ENCODE data around the gene MICALL2. TPM values are rescaled to one million over a fixed set of nuclear protein-coding genes. Genes with fewer than 3 reads are reported as not detected.

MICALL2 gene
- polyA plus RNA-seq, 1 of the 3 experiments (the other 2 are of a cell fraction), result 38.8 TPM

DNA sequence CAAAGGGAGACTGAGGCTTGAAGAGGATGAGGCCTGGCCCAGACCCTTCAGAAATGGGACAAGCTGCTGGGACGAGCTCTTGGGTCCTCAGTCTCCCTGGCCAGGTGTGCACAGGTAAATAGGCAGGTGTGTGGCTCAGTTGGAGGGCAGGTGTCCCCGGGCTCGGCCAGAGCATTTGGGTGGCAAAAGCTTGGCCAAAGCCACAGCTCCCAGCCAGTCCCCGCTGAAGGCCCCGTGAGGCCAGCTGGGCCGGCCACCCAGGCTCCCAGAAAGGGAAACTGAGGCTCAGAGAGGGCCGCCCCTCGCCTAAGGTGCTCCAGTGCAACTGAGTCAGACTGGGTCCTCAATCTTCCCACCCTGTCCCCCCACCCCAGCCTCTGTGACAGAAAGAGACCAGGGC lies 37.3 kb downstream of the MICALL2 start:
- H3K4me3 ChIP-seq (ENCODE audit: low read depth in 2 of 2, low read length in 1 of 2), result no peak overlapping the region
- H3K27me3 ChIP-seq (ENCODE audit: insufficient read depth), result peaks cover 82% of the 10 kb centered on the region
- ChIA-PET CTCF (interaction anchor here (1.1 to 5.9 kb wide), 6 partner anchors 9 to 229 kb away, joined by 3 to 62 read pairs (median 8); no protein-coding TSS in a partner anchor), POLR2A (no interaction called here)
- no peaks in the 10 kb centered on the region for H3K36me3 ChIP-seq (replicated peaks in 1 of 2; ENCODE audit: control insufficient read depth in 1 of 2, insufficient read depth in 2 of 2, low read length in 1 of 2)
- no peak overlapping the region for H3K4me2 ChIP-seq
- H3K4me1 ChIP-seq (ENCODE audit: control insufficient read depth in 1 of 2, insufficient read depth in 2 of 2, low read depth in 1 of 2, low read length in 1 of 2), result peaks cover 0 to 4% of the 10 kb centered on the region in 2 experiments; a peak in 2 of 4 replicates
- H4K20me1 ChIP-seq (ENCODE audit: insufficient read depth), result no peaks in the 10 kb centered on the region
- H3K79me2 ChIP-seq (ENCODE audit: insufficient read depth), result no peaks in the 10 kb centered on the region
- no peak overlapping the region for H3K27ac ChIP-seq (ENCODE audit: low read depth in 2 of 2, low read length in 1 of 2)
- WGBS (ENCODE audit: low lambda C conversion rate), result 37% methylated on average over 8 of the region's 8 CpGs
- H3K9me3 ChIP-seq, result no peaks in the 10 kb centered on the region
- peaks cover 17% of the 10 kb centered on the region for H3F3A ChIP-seq (replicated peaks; ENCODE audit: insufficient read depth)
- no peak overlapping the region for H2AFZ ChIP-seq (ENCODE audit: low read depth)
- H3K9ac ChIP-seq, result no peak overlapping the region
- TF ChIP-seq FOXJ3 (CRISPR knock-in tag; IDR thresholded peaks at IDR 0.05) (no peak), NFIC (IDR thresholded peaks at IDR 0.05; ENCODE audit: borderline replicate concordance) (no peak), FOXM1 (IDR thresholded peaks at IDR 0.05; ENCODE audit: low read depth) (no peak), TEAD4 (IDR thresholded peaks at IDR 0.05; ENCODE audit: borderline replicate concordance, insufficient read depth) (no peak), MEF2A (IDR thresholded peaks at IDR 0.05; ENCODE audit: borderline replicate concordance, low read depth) (no peak), CHD2 (IDR thresholded peaks at IDR 0.05; ENCODE audit: low read length, partially characterized antibody) (no peak), POLR2AphosphoS5 (IDR thresholded peaks at IDR 0.05; ENCODE audit: low read depth, low read length) (no peak), SMC3 (IDR thresholded peaks at IDR 0.05; ENCODE audit: low read depth, low read length) (no peak), GATA2 (CRISPR knock-in tag; IDR thresholded peaks at IDR 0.05) (no peak), YY1 (IDR thresholded peaks at IDR 0.05; ENCODE audit: low read depth) (no peak), RFX5 (IDR thresholded peaks at IDR 0.05; ENCODE audit: low read length) (no peak), NRF1 (IDR thresholded peaks at IDR 0.05; ENCODE audit: low read depth, low read length) (no peak), JUND (IDR thresholded peaks at IDR 0.05) (no peak), RXRA (IDR thresholded peaks at IDR 0.05; ENCODE audit: borderline replicate concordance, low read depth) (no peak), GABPA (IDR thresholded peaks at IDR 0.05; ENCODE audit: low read depth) (no peak)
- TF ChIP-seq, protein P1, sequence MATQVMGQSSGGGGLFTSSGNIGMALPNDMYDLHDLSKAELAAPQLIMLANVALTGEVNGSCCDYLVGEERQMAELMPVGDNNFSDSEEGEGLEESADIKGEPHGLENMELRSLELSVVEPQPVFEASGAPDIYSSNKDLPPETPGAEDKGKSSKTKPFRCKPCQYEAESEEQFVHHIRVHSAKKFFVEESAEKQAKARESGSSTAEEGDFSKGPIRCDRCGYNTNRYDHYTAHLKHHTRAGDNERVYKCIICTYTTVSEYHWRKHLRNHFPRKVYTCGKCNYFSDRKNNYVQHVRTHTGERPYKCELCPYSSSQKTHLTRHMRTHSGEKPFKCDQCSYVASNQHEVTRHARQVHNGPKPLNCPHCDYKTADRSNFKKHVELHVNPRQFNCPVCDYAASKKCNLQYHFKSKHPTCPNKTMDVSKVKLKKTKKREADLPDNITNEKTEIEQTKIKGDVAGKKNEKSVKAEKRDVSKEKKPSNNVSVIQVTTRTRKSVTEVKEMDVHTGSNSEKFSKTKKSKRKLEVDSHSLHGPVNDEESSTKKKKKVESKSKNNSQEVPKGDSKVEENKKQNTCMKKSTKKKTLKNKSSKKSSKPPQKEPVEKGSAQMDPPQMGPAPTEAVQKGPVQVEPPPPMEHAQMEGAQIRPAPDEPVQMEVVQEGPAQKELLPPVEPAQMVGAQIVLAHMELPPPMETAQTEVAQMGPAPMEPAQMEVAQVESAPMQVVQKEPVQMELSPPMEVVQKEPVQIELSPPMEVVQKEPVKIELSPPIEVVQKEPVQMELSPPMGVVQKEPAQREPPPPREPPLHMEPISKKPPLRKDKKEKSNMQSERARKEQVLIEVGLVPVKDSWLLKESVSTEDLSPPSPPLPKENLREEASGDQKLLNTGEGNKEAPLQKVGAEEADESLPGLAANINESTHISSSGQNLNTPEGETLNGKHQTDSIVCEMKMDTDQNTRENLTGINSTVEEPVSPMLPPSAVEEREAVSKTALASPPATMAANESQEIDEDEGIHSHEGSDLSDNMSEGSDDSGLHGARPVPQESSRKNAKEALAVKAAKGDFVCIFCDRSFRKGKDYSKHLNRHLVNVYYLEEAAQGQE (IDR thresholded peaks at IDR 0.05; ENCODE audit: low read depth, low read length), result no peak
- TF ChIP-seq, protein P2, sequence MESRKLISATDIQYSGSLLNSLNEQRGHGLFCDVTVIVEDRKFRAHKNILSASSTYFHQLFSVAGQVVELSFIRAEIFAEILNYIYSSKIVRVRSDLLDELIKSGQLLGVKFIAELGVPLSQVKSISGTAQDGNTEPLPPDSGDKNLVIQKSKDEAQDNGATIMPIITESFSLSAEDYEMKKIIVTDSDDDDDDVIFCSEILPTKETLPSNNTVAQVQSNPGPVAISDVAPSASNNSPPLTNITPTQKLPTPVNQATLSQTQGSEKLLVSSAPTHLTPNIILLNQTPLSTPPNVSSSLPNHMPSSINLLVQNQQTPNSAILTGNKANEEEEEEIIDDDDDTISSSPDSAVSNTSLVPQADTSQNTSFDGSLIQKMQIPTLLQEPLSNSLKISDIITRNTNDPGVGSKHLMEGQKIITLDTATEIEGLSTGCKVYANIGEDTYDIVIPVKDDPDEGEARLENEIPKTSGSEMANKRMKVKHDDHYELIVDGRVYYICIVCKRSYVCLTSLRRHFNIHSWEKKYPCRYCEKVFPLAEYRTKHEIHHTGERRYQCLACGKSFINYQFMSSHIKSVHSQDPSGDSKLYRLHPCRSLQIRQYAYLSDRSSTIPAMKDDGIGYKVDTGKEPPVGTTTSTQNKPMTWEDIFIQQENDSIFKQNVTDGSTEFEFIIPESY (IDR thresholded peaks at IDR 0.05; ENCODE audit: borderline replicate concordance, low read depth), result no peak
- TF ChIP-seq, protein P3, sequence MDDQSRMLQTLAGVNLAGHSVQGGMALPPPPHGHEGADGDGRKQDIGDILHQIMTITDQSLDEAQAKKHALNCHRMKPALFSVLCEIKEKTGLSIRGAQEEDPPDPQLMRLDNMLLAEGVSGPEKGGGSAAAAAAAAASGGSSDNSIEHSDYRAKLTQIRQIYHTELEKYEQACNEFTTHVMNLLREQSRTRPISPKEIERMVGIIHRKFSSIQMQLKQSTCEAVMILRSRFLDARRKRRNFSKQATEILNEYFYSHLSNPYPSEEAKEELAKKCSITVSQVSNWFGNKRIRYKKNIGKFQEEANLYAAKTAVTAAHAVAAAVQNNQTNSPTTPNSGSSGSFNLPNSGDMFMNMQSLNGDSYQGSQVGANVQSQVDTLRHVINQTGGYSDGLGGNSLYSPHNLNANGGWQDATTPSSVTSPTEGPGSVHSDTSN (IDR thresholded peaks at IDR 0.05), result no peak
- TF ChIP-seq, protein P4, sequence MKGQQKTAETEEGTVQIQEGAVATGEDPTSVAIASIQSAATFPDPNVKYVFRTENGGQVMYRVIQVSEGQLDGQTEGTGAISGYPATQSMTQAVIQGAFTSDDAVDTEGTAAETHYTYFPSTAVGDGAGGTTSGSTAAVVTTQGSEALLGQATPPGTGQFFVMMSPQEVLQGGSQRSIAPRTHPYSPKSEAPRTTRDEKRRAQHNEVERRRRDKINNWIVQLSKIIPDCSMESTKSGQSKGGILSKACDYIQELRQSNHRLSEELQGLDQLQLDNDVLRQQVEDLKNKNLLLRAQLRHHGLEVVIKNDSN (IDR thresholded peaks at IDR 0.05; ENCODE audit: borderline replicate concordance, low read depth), result no peak
- TF ChIP-seq, protein P5, sequence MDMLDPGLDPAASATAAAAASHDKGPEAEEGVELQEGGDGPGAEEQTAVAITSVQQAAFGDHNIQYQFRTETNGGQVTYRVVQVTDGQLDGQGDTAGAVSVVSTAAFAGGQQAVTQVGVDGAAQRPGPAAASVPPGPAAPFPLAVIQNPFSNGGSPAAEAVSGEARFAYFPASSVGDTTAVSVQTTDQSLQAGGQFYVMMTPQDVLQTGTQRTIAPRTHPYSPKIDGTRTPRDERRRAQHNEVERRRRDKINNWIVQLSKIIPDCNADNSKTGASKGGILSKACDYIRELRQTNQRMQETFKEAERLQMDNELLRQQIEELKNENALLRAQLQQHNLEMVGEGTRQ (IDR thresholded peaks at IDR 0.05; ENCODE audit: borderline replicate concordance, low read depth, low read length), result no peak
- no peaks in the 10 kb centered on the region for H3K9me2 ChIP-seq
- DNase-seq, result no peak

Measured in SK-N-SH (cell line).